T1000 (cell line): ENCODE results near the gene PRRT1B.

Source experiments
- DNase-seq: peaks from one replicate; lab custom pipeline; 2025; ENCODE audit warnings: mixed read lengths; lab: John Stamatoyannopoulos, UW

PRRT1B gene

DNA sequence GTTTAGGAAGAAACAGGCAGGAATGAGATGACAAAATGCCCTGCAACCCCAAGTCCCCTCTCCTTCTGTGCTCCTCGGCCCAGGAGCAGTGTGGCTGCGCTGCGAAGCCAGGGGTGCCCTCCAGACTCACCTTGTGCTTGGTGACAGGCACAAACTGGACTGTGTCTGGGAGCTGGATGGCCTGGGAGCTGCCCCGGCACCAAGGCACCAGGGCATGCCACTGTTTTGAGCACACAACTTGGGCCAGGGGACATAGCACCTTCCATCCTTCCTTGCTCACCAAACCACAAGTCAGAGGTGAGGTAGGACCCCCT lies 51.1 kb downstream of the PRRT1B start:
- no peak for DNase-seq

- no peak for DNase-seq
Measured at GRCh38 chr9:131597246-131597645, 51.9 kb downstream of the PRRT1B start.

- no peak for DNase-seq
Measured at GRCh38 chr9:131598121-131598520, 52.8 kb downstream of the PRRT1B start.

GRCh38 chr9:131601683-131602181 lies 56.4 kb downstream of the PRRT1B start:
- no peak for DNase-seq

- no peak for DNase-seq
Measured at GRCh38 chr9:131603199-131603598, 57.9 kb downstream of the PRRT1B start.

- DNase-seq = no peak
Measured at GRCh38 chr9:131603711-131604439, 58.6 kb downstream of the PRRT1B start.

GRCh38 chr9:131605770-131606590 lies 60.7 kb downstream of the PRRT1B start:
- no peak for DNase-seq

DNA sequence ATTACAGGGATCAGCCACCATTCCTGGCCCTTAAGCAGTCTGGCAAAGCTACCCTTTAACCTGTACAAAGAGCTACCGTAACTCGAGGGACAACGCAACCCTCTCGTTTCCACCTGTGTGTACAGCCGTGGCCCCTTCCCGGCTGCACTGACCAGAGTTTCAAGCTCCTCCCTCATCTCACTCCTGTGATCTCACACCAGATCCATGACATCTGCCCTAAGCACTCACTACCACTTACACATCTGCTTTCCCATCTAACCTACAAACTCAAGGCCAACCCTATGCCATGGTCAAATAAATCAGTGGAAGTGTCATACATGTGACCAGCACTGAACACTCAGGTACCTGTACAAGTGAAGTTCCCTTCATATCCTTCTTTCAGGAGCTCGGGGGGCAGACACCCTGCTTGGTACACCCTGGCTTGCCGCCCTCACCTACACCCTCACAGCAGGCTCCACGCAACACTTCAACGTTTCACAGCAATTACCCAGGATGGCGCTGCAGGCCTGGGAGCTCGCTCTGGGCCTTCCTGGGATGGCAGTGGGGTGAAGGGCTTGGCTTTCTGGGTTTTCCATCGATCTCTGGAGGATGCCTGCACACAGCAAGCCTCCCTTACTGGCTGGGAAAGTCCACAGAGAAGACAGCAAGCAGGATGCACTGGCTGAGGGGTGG lies 61.7 kb downstream of the PRRT1B start:
- DNase-seq = no peak

- DNase-seq = no peak
Measured at GRCh38 chr9:131607591-131607990, 62.3 kb downstream of the PRRT1B start.

GRCh38 chr9:131608493-131609037 lies 63.2 kb downstream of the PRRT1B start:
- DNase-seq = peak; percentile 54
